Measurements from ENCODE around the gene LDLRAD4.

GRCh38 chr18:13457327-13457726 lies 238.8 kb downstream of the LDLRAD4 start:
- TF ChIP-seq ZFX (IDR thresholded peaks at IDR 0.05) (no peak), CTCF (conservative IDR thresholded peaks at IDR 0.05) (no peak)
